MM.1S (cell line): Measurements from ENCODE around the gene ZDHHC8.

Experiments used
- DNase-seq: peaks from one replicate; pipeline ENCODE4 v3.0.0-alpha.2; 2015
- H2AFZ ChIP-seq: fragments of 300-600 bp; sonication (generic); 2 replicates; pipeline ENCODE4 v1.6.0; 2016; ENCODE audit warnings: antibody characterized with exemption, low read length
- H3F3A ChIP-seq: fragments of 300-600 bp; sonication (generic); 2 replicates; pipeline ENCODE4 v1.6.1; 2016; ENCODE audit warnings: mild to moderate bottlenecking, antibody characterized with exemption, low read length, moderate library complexity, mixed read lengths; ENCODE audit not compliant: insufficient read depth
- H3K27ac ChIP-seq: fragments of 300-600 bp; sonication (generic); 2 replicates; pipeline ENCODE4 v1.5.1; 2016; ENCODE audit warnings: mild to moderate bottlenecking, low read length
- H3K27me3 ChIP-seq: fragments of 300-600 bp; sonication (generic); replicated peaks from 2 replicates; pipeline ENCODE4 v1.6.0; 2016; ENCODE audit warnings: low read length; ENCODE audit not compliant: insufficient read depth
- H3K36me3 ChIP-seq: fragments of 300-600 bp; sonication (generic); replicated peaks from 2 replicates; pipeline ENCODE4 v1.6.1; 2016; ENCODE audit warnings: mild to moderate bottlenecking, low read length, mixed read lengths; ENCODE audit not compliant: insufficient read depth
- H3K4me1 ChIP-seq: fragments of 300-600 bp; sonication (generic); 2 replicates; pipeline ENCODE4 v1.6.1; 2016; ENCODE audit warnings: low read length, mixed read lengths
- H3K4me2 ChIP-seq: fragments of 300-600 bp; sonication (generic); 2 replicates; pipeline ENCODE4 v1.6.0; 2016; ENCODE audit warnings: low read depth, low read length
- H3K4me3 ChIP-seq: fragments of 300-600 bp; sonication (generic); 2 replicates; pipeline ENCODE4 v1.5.1; 2016; ENCODE audit warnings: low read length, mixed read lengths
- H3K79me2 ChIP-seq: fragments of 300-600 bp; sonication (generic); 2 replicates; pipeline ENCODE4 v1.6.1; 2016; ENCODE audit warnings: mixed run types, low read length, mixed read lengths
- H3K9ac ChIP-seq: fragments of 300-600 bp; sonication (generic); 2 replicates; pipeline ENCODE4 v1.6.1; 2016; ENCODE audit warnings: low read length, mixed read lengths
- H3K9me2 ChIP-seq: fragments of 300-600 bp; sonication (generic); replicated peaks from 2 replicates; pipeline ENCODE4 v1.6.1; 2016; ENCODE audit warnings: mild to moderate bottlenecking, low read length, mixed read lengths; ENCODE audit not compliant: insufficient read depth
- H3K9me3 ChIP-seq: fragments of 300-600 bp; sonication (generic); replicated peaks from 2 replicates; pipeline ENCODE4 v1.6.1; 2016; ENCODE audit warnings: mild to moderate bottlenecking, low read length, mixed read lengths; ENCODE audit not compliant: insufficient read depth
- H4K20me1 ChIP-seq: fragments of 300-600 bp; sonication (generic); 2 replicates; pipeline ENCODE4 v1.6.1; 2016; ENCODE audit warnings: mild to moderate bottlenecking, low read length, moderate library complexity, mixed read lengths; ENCODE audit not compliant: insufficient read depth
- CTCF ChIP-seq: fragments of 300-600 bp; sonication (generic); IDR thresholded peaks from 2 replicates; pipeline ENCODE4 v1.5.1; 2016; ENCODE audit warnings: antibody characterized with exemption, low read length, mixed read lengths
- EZH2 ChIP-seq: fragments of 300-600 bp; sonication (generic); optimal IDR thresholded peaks from 2 replicates; pipeline ENCODE3; 2017; ENCODE audit warnings: low read depth, mild to moderate bottlenecking, antibody characterized with exemption, low read length, mixed read lengths
- EZH2phosphoT487 ChIP-seq: fragments of 300-600 bp; sonication (generic); IDR thresholded peaks from 2 replicates; pipeline ENCODE4 v1.6.1; 2018; ENCODE audit warnings: antibody characterized with exemption, low read length

Gene ZDHHC8

GRCh38 chr22:20094197-20094807 lies 37.3 kb upstream of the ZDHHC8 start:
- H4K20me1 ChIP-seq, result no peaks in the 10 kb centered on the region
- TF ChIP-seq CTCF (no peak), EZH2phosphoT487 (no peak), EZH2 (no peak)
- H3K9ac ChIP-seq, result no peak overlapping the region
- no peaks in the 10 kb centered on the region for H3K9me2 ChIP-seq
- peaks cover 39% of the 10 kb centered on the region for H3K79me2 ChIP-seq
- no peaks in the 10 kb centered on the region for H3K9me3 ChIP-seq
- H3F3A ChIP-seq, result no peaks in the 10 kb centered on the region
- H3K27me3 ChIP-seq, result no peaks in the 10 kb centered on the region
- no peak overlapping the region for H3K4me2 ChIP-seq
- no peak overlapping the region for H3K27ac ChIP-seq
- no peak for DNase-seq
- H3K36me3 ChIP-seq, result peaks cover 28% of the 10 kb centered on the region
- H3K4me1 ChIP-seq, result no peaks in the 10 kb centered on the region
- H2AFZ ChIP-seq, result no peak overlapping the region
- H3K4me3 ChIP-seq, result no peak overlapping the region

DNA sequence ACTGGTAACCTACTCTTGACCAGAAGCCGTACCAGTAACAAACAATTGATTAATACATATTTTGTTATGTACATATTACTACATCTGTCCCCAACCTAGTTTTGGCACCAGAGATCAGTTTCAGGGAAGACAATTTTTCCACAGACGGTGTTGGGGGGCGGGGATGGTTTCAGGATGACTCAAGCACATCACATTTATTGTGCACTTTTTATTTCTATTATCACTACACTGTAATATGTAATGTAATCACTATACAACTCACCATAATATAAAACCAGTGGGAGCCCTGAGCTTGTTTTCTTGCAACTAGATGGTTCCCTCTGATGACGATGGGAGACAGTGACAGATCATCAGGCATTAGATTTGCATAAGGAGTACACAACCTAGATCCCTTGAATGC lies 36.1 kb upstream of the ZDHHC8 start:
- no peak overlapping the region for H3K9ac ChIP-seq
- no peaks in the 10 kb centered on the region for H3K9me3 ChIP-seq
- no peaks in the 10 kb centered on the region for H4K20me1 ChIP-seq
- peaks cover 42% of the 10 kb centered on the region for H3K79me2 ChIP-seq
- H3K4me2 ChIP-seq, result no peak overlapping the region
- TF ChIP-seq EZH2, result no peak
- no peak for TF ChIP-seq CTCF
- no peak for TF ChIP-seq EZH2phosphoT487
- no peak overlapping the region for H2AFZ ChIP-seq
- no peak overlapping the region for H3K4me3 ChIP-seq
- H3K36me3 ChIP-seq, result peaks cover 22% of the 10 kb centered on the region
- no peaks in the 10 kb centered on the region for H3K9me2 ChIP-seq
- no peak overlapping the region for H3K27ac ChIP-seq
- no peaks in the 10 kb centered on the region for H3F3A ChIP-seq
- no peak for DNase-seq
- H3K27me3 ChIP-seq, result no peaks in the 10 kb centered on the region
- H3K4me1 ChIP-seq, result no peaks in the 10 kb centered on the region

DNA sequence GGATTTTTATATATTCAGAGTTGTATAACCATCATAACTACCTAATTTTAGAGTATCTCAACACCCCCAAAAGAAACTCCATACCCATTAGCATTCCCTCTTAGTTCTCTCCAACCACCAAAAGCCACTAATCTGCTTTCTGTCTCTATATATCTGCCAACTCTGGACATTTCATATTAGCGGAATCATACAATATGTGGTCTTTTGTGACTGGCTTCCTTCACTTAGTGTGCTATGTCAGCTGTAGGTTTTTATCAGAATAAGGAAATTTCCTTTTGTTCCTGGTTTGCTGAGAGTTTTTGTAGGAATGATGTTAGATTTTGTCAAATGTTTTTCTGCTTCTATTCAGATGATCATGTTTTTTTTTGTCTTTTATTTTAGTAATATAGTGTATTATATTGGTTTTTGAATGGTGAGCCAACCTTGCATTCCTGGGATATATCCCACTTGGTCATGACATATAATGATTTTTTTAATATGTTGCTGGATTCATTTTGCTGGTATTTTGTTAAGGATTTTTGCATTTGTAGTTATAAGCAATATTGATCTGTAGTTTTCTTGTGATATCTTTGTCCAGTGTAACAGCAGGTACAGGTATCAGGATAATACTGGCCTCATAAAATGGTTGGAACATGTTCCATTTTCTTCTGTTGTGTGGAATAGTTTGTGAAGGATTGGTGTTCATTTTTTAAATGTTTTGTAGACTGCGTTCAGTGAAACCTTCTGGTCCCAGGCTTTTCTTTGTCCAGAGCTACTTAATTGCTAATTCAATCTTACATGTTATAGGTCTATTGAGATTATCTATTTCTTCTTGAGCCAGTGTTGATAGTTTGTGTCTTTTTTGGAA lies 34.8 kb upstream of the ZDHHC8 start:
- H3K9me2 ChIP-seq, result no peaks in the 10 kb centered on the region
- peaks cover 41% of the 10 kb centered on the region for H3K79me2 ChIP-seq
- TF ChIP-seq EZH2 (no peak), EZH2phosphoT487 (no peak), CTCF (no peak)

More for the DNA sequence above, 34.8 kb upstream of the ZDHHC8 start:
- H3K27me3 ChIP-seq, result no peaks in the 10 kb centered on the region
- H3F3A ChIP-seq, result no peaks in the 10 kb centered on the region
- no peak overlapping the region for H3K27ac ChIP-seq
- H3K9me3 ChIP-seq, result no peaks in the 10 kb centered on the region
- no peak for DNase-seq
- H3K4me2 ChIP-seq, result no peak overlapping the region
- H3K4me3 ChIP-seq, result no peak overlapping the region
- peaks cover 10% of the 10 kb centered on the region for H3K36me3 ChIP-seq
- no peak overlapping the region for H2AFZ ChIP-seq
- no peak overlapping the region for H3K9ac ChIP-seq
- H4K20me1 ChIP-seq, result no peaks in the 10 kb centered on the region
- H3K4me1 ChIP-seq, result no peaks in the 10 kb centered on the region
